ENCODE results near the gene STK39. TPM values are rescaled to one million over a fixed set of nuclear protein-coding genes. Genes with fewer than 3 reads are reported as not detected.

The STK39 gene
- polyA plus RNA-seq, 4 donors: 19.0 to 68.7 (median 41.3) TPM

GRCh38 chr2:168015274-168015953, 232.0 kb downstream of the STK39 start:
- 94 to 97% (median 96%) methylated on average over 3 of the region's 3 CpGs for WGBS, 3 donors
- H3K4me1 ChIP-seq (ENCODE audit: control insufficient read depth in 3 of 3, insufficient read depth in 2 of 3, low read depth in 1 of 3, low read length in 2 of 3): peaks cover 0 to 4% (median 0%) of the 10 kb centered on the region in 3 donors
- FAIRE-seq (no peak), DNase-seq (no peak)
- peaks cover 2 to 7% (median 5%) of the 10 kb centered on the region in 3 donors for H3K36me3 ChIP-seq (ENCODE audit: control insufficient read depth in 3 of 3, insufficient read depth in 2 of 3, low read depth in 1 of 3, low read length in 3 of 3)
- no peak overlapping the region for H3K27ac ChIP-seq (ENCODE audit: low read depth in 1 of 3, low read length in 2 of 3)
- no peak overlapping the region for H3K4me3 ChIP-seq (ENCODE audit: low read depth in 1 of 3, low read length in 3 of 3)
- H3K9me3 ChIP-seq (ENCODE audit: control insufficient read depth in 2 of 2, insufficient read depth in 1 of 2, low read depth in 1 of 2, low read length in 1 of 2): no peaks in the 10 kb centered on the region
- no peaks in the 10 kb centered on the region for H3K27me3 ChIP-seq (ENCODE audit: control insufficient read depth in 3 of 3, insufficient read depth in 3 of 3, low read length in 3 of 3)

DNA sequence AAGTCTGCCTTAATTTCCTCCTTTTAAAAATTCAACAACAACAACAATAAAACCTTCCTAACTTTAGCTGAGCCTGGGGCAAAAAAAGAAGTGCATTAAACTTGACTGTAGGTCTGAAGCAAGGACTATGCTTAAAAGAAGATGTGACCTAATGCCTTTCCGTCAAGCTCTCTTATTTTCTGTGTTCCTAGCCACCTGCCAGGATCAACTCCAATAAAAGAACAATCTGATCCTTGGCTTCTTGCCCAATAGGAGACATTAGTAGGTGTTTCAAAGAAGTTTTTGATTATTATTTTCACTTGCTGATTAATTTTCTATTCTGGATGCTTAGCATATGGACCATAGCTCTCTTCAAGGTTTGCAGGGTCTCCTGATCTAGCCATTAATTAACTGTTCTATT, 237.5 kb downstream of the STK39 start:
- WGBS, 3 donors: 17 to 74% (median 32%) methylated on average over 1 of the region's 1 CpG
- no peak overlapping the region for H3K4me3 ChIP-seq (ENCODE audit: low read depth in 1 of 3, low read length in 3 of 3)
- H3K36me3 ChIP-seq (ENCODE audit: control insufficient read depth in 3 of 3, insufficient read depth in 2 of 3, low read depth in 1 of 3, low read length in 3 of 3): peaks cover 2 to 11% (median 5%) of the 10 kb centered on the region in 3 donors
- H3K27ac ChIP-seq (ENCODE audit: low read depth in 1 of 3, low read length in 2 of 3): no peak overlapping the region
- no peaks in the 10 kb centered on the region for H3K27me3 ChIP-seq (ENCODE audit: control insufficient read depth in 3 of 3, insufficient read depth in 3 of 3, low read length in 3 of 3)
- no peak for FAIRE-seq
- H3K9me3 ChIP-seq (ENCODE audit: control insufficient read depth in 2 of 2, insufficient read depth in 1 of 2, low read depth in 1 of 2, low read length in 1 of 2): peaks cover 0 to 4% of the 10 kb centered on the region in 2 donors
- peak in 1 of 2 donors; percentile 68 for DNase-seq
- peaks cover 0 to 15% (median 3%) of the 10 kb centered on the region in 3 donors for H3K4me1 ChIP-seq (ENCODE audit: control insufficient read depth in 3 of 3, insufficient read depth in 2 of 3, low read depth in 1 of 3, low read length in 2 of 3)

- peaks cover 0 to 4% of the 10 kb centered on the region in 2 donors for H3K9me3 ChIP-seq (ENCODE audit: control insufficient read depth in 2 of 2, insufficient read depth in 1 of 2, low read depth in 1 of 2, low read length in 1 of 2)
- H3K27ac ChIP-seq (ENCODE audit: low read depth in 1 of 3, low read length in 2 of 3): peak overlapping the region in 1 of 3 donors; percentile 58
- H3K36me3 ChIP-seq (ENCODE audit: control insufficient read depth in 3 of 3, insufficient read depth in 2 of 3, low read depth in 1 of 3, low read length in 3 of 3): peaks cover 2 to 11% (median 5%) of the 10 kb centered on the region in 3 donors
- peaks cover 0 to 15% (median 3%) of the 10 kb centered on the region in 3 donors for H3K4me1 ChIP-seq (ENCODE audit: control insufficient read depth in 3 of 3, insufficient read depth in 2 of 3, low read depth in 1 of 3, low read length in 2 of 3)
- no peak overlapping the region for H3K4me3 ChIP-seq (ENCODE audit: low read depth in 1 of 3, low read length in 3 of 3)
- whole genome bisulfite sequencing, 3 donors: 18 to 69% (median 44%) methylated on average over 3 of the region's 3 CpGs
- H3K27me3 ChIP-seq (ENCODE audit: control insufficient read depth in 3 of 3, insufficient read depth in 3 of 3, low read length in 3 of 3): no peaks in the 10 kb centered on the region
- FAIRE-seq (no peak), DNase-seq (peak; percentile 60 to 88)
Measured at GRCh38 chr2:168008646-168009195, 238.7 kb downstream of the STK39 start.

GRCh38 chr2:168006498-168006897, 240.9 kb downstream of the STK39 start:
- H3K9me3 ChIP-seq (ENCODE audit: control insufficient read depth in 2 of 2, insufficient read depth in 1 of 2, low read depth in 1 of 2, low read length in 1 of 2): peaks cover 0 to 4% of the 10 kb centered on the region in 2 donors
- peaks cover 0 to 20% (median 3%) of the 10 kb centered on the region in 3 donors for H3K4me1 ChIP-seq (ENCODE audit: control insufficient read depth in 3 of 3, insufficient read depth in 2 of 3, low read depth in 1 of 3, low read length in 2 of 3)
- H3K27me3 ChIP-seq (ENCODE audit: control insufficient read depth in 3 of 3, insufficient read depth in 3 of 3, low read length in 3 of 3): no peaks in the 10 kb centered on the region
- DNase-seq (no peak), FAIRE-seq (no peak)
- no peak overlapping the region for H3K4me3 ChIP-seq (ENCODE audit: low read depth in 1 of 3, low read length in 3 of 3)
- H3K27ac ChIP-seq (ENCODE audit: low read depth in 1 of 3, low read length in 2 of 3): no peak overlapping the region
- H3K36me3 ChIP-seq (ENCODE audit: control insufficient read depth in 3 of 3, insufficient read depth in 2 of 3, low read depth in 1 of 3, low read length in 3 of 3): peaks cover under 1 to 11% (median 5%) of the 10 kb centered on the region in 3 donors
- 16 to 48% (median 24%) methylated on average over 5 of the region's 5 CpGs for WGBS, 3 donors

GRCh38 chr2:168005586-168005985, 241.8 kb downstream of the STK39 start:
- DNase-seq (no peak), FAIRE-seq (no peak)

DNA sequence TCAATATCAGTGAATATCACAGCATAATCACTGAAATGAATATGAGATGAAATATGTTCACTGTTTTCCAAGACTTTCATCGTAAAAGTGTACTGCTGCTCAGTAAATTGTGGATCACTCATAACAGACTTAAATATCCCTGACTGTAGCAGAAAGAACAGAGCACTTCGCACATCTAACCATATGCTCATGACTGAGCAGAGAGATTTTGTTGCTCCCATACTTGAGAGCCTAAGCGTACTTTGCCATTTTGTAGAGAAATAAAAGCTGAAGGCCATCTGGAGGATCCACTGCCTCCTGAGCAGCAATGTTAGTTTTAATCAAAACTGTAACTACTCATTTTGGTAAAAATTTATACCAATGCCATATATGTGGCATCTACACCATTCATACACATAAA, 243.5 kb downstream of the STK39 start:
- no peak for FAIRE-seq
- no peak overlapping the region for H3K27ac ChIP-seq (ENCODE audit: low read depth in 1 of 3, low read length in 2 of 3)
- DNase-seq: no peak
- H3K36me3 ChIP-seq (ENCODE audit: control insufficient read depth in 3 of 3, insufficient read depth in 2 of 3, low read depth in 1 of 3, low read length in 3 of 3): peaks cover 0 to 12% (median 5%) of the 10 kb centered on the region in 3 donors
- H3K4me3 ChIP-seq (ENCODE audit: low read depth in 1 of 3, low read length in 3 of 3): no peak overlapping the region
- peaks cover 0 to 4% of the 10 kb centered on the region in 2 donors for H3K9me3 ChIP-seq (ENCODE audit: control insufficient read depth in 2 of 2, insufficient read depth in 1 of 2, low read depth in 1 of 2, low read length in 1 of 2)
- 96 to 97% (median 96%) methylated on average over 3 of the region's 3 CpGs for WGBS, 3 donors
- peaks cover 0 to 18% (median 3%) of the 10 kb centered on the region in 3 donors for H3K4me1 ChIP-seq (ENCODE audit: control insufficient read depth in 3 of 3, insufficient read depth in 2 of 3, low read depth in 1 of 3, low read length in 2 of 3)
- no peaks in the 10 kb centered on the region for H3K27me3 ChIP-seq (ENCODE audit: control insufficient read depth in 3 of 3, insufficient read depth in 3 of 3, low read length in 3 of 3)

More at GRCh38 chr2:168005586-168005985, 241.8 kb downstream of the STK39 start:
- 96 to 99% (median 97%) methylated on average over 3 of the region's 3 CpGs for WGBS, 3 donors
- Histone ChIP-seq H3K9me3 (ENCODE audit: control insufficient read depth in 2 of 2, insufficient read depth in 1 of 2, low read depth in 1 of 2, low read length in 1 of 2) (peaks cover 0 to 4% of the 10 kb centered on the region in 2 donors), H3K4me1 (ENCODE audit: control insufficient read depth in 3 of 3, insufficient read depth in 2 of 3, low read depth in 1 of 3, low read length in 2 of 3) (peaks cover 0 to 21% (median 3%) of the 10 kb centered on the region in 3 donors), H3K27me3 (ENCODE audit: control insufficient read depth in 3 of 3, insufficient read depth in 3 of 3, low read length in 3 of 3) (no peaks in the 10 kb centered on the region), H3K4me3 (ENCODE audit: low read depth in 1 of 3, low read length in 3 of 3) (no peak overlapping the region), H3K36me3 (ENCODE audit: control insufficient read depth in 3 of 3, insufficient read depth in 2 of 3, low read depth in 1 of 3, low read length in 3 of 3) (peaks cover 0 to 10% (median 2%) of the 10 kb centered on the region in 3 donors), H3K27ac (ENCODE audit: low read depth in 1 of 3, low read length in 2 of 3) (no peak overlapping the region)

GRCh38 chr2:168002021-168002553, 245.3 kb downstream of the STK39 start:
- WGBS, 3 donors: 39 to 46% (median 45%) methylated on average over 2 of the region's 2 CpGs
- Histone ChIP-seq H3K27me3 (ENCODE audit: control insufficient read depth in 3 of 3, insufficient read depth in 3 of 3, low read length in 3 of 3) (no peaks in the 10 kb centered on the region), H3K27ac (ENCODE audit: low read depth in 1 of 3, low read length in 2 of 3) (peak overlapping the region in 1 of 3 donors; percentile 40), H3K36me3 (ENCODE audit: control insufficient read depth in 3 of 3, insufficient read depth in 2 of 3, low read depth in 1 of 3, low read length in 3 of 3) (peaks cover 0 to 7% (median 3%) of the 10 kb centered on the region in 3 donors), H3K9me3 (ENCODE audit: control insufficient read depth in 2 of 2, insufficient read depth in 1 of 2, low read depth in 1 of 2, low read length in 1 of 2) (no peaks in the 10 kb centered on the region), H3K4me3 (ENCODE audit: low read depth in 1 of 3, low read length in 3 of 3) (no peak overlapping the region), H3K4me1 (ENCODE audit: control insufficient read depth in 3 of 3, insufficient read depth in 2 of 3, low read depth in 1 of 3, low read length in 2 of 3) (peaks cover 0 to 18% (median 2%) of the 10 kb centered on the region in 3 donors)
- FAIRE-seq: no peak
- peak; percentile 35 to 61 for DNase-seq

DNA sequence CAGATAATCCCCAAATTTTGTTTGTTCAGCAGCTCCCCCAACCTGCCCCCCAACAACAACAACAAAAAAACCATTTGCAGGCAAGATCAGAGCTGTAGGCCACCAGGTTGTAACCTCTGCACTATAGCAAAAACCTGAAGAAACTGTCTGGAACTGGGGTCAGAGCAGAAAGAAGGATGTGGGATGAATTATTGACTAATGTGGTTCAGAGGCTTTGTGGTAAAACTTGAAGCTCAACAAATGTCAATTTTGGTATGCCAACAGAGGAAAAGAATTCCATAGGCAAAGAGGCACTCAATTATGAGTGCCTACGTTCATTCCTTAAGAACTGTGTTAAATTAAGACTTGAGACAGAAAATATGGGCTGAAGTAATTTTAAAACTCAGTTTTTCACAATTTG, 255.1 kb downstream of the STK39 start:
- Histone ChIP-seq H3K4me3 (ENCODE audit: low read depth in 1 of 3, low read length in 3 of 3) (no peak overlapping the region), H3K36me3 (ENCODE audit: control insufficient read depth in 3 of 3, insufficient read depth in 2 of 3, low read depth in 1 of 3, low read length in 3 of 3) (peaks cover 0 to 2% (median 0%) of the 10 kb centered on the region in 3 donors), H3K9me3 (ENCODE audit: control insufficient read depth in 2 of 2, insufficient read depth in 1 of 2, low read depth in 1 of 2, low read length in 1 of 2) (no peaks in the 10 kb centered on the region), H3K27me3 (ENCODE audit: control insufficient read depth in 3 of 3, insufficient read depth in 3 of 3, low read length in 3 of 3) (no peaks in the 10 kb centered on the region), H3K27ac (ENCODE audit: low read depth in 1 of 3, low read length in 2 of 3) (no peak overlapping the region), H3K4me1 (ENCODE audit: control insufficient read depth in 3 of 3, insufficient read depth in 2 of 3, low read depth in 1 of 3, low read length in 2 of 3) (no peaks in the 10 kb centered on the region)
- DNase-seq: no peak
- FAIRE-seq: no peak
- 95 to 96% (median 96%) methylated on average over 1 of the region's 1 CpG for WGBS, 3 donors
